HS-5 (cell line): ENCODE data around the gene PTPRN.
A peak's percentile ranks its signal among the peaks of the same experiment; 100 is the strongest.
"Not testable (repeated sequence)": the region's sequence is repeated elsewhere in the genome, so short reads cannot be mapped to it uniquely, and the experiment has no call there.

Source experiments
- DNase-seq: peaks from one replicate; pipeline ENCODE4 v3.0.0-alpha.2; 2012; ENCODE audit warnings: low read depth

PTPRN gene

GRCh38 chr2:219287580-219288265 lies 21.5 kb downstream of the PTPRN start:
- DNase-seq, result no peak

GRCh38 chr2:219287116-219287440 lies 22.1 kb downstream of the PTPRN start:
- DNase-seq, result not testable (repeated sequence)

GRCh38 chr2:219286436-219287115 lies 22.6 kb downstream of the PTPRN start:
- DNase-seq, result no peak

- no peak for DNase-seq
Measured at GRCh38 chr2:219285894-219286425, 23.2 kb downstream of the PTPRN start.

DNA sequence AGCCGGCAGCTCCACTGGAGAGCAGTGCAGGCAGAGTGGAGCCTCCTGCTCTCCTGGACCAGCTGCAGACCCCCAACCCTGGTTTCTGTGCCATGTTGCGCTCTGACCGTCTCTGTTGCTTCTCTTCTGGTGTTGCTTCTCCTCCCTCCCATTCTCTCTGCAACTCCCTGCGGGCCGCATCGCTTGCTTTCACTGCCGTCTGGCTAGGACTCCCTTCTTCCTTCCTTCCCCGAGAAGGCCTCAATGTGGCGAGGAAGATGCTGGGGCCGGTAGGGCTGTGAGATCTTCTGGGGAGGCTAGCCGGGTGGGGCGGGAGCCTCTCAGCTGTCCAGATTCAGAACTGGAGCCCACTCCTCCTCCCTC lies 23.8 kb downstream of the PTPRN start:
- DNase-seq, result no peak

GRCh38 chr2:219284501-219285372 lies 24.5 kb downstream of the PTPRN start:
- no peak for DNase-seq

DNA sequence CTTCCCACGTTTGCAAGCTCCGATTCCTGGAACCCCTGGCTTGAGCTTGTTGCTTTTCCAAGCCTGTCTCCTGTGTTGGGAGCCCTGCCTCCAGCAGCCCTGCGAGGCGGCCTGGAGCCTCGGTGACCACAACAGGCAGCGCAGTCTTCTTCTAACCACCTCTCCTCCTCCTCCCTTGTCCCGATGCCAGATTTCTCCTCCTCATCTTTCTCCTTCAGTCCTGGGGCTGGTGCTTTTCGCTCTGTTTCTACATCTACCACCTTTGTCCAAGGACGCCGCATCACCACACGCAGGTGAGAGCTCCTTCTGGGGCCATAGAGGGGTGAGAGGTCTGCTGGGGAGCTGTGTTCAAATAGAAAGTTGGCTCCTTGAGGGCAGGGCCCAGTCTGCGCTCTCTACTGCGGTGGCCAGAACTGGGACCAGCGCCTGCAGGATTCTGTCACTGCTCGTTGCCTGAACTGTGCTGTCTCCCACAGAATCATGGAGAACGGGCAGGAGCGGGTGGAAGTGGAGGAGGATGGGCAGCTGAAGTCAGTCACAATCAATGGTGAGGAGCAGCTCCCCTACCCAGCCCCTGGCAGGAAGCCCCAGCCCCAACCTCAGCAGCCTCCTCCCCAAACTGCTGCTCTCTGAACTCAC lies 26.1 kb downstream of the PTPRN start:
- no peak for DNase-seq

- no peak for DNase-seq
Measured at GRCh38 chr2:219282375-219282774, 26.8 kb downstream of the PTPRN start.

GRCh38 chr2:219281588-219281987 lies 27.6 kb downstream of the PTPRN start:
- no peak for DNase-seq

GRCh38 chr2:219280651-219281050 lies 28.6 kb downstream of the PTPRN start:
- no peak for DNase-seq

GRCh38 chr2:219279916-219280516 lies 29.2 kb downstream of the PTPRN start:
- no peak for DNase-seq

DNA sequence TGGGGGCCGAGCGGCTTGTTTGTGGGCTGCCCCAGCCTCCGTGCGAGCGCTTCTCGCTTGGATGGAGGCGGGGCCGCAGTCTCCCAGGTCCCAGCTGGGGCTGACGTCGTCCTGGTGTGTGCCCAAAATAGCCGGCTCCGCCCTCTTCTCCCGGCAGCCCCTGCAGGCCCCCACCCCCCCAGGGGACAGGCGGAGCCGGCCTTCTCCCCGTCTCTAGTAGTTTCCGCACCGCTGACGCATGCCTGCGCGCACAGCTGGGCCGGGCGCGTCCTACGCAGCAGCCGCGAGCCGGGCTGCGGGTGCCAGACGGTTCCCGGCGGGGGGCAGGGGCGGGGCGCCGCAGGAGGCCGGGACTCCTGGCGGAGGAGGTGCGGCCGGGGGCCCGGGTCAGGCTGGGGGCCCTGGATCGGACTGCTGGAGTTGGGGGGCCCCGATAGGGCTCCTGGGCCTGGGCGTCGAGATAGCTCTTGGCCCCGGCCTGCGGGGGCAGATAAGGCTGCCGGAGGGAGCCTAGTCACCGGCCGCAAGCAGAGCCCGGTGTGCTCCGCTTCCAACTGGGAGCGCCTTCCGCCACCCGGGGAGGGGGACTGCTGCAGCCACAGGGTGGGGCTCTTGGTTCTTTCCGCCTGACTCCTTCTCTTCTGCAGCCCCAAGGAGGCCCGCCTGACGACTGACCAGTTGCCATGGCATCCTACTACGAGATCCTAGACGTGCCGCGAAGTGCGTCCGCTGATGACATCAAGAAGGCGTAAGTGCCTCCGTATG lies 29.9 kb downstream of the PTPRN start, which contains the start of gene DNAJB2:
Gene DNAJB2, plus strand, starts transcription at position 216 of the 765 bp plus-strand sequence. Its CDS starts 468 bp downstream, at position 684.
- peak; percentile 96 for DNase-seq

DNA sequence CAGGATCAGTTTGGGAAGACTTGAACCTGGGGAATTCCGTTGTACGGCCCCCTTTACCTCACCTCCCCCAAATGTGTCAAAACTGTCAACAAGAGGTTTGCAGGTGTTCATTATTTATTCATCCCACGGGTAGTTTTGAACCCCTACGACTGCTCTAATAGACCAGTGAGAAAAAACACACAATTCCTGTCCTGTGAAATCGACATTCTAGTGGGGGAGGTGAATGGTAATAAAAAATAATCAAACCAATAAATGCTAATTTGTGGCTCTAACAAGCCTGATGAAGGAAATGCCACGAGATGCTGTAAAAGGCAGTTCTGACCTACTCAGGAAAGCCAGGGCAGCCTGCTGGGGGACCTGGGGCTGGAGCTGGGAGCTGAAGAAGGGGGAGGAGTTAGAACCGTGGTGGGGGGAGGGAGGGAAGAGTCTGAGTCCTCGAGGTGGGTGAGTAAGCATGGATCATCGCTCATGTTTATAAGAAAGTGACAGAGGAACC lies 30.5 kb downstream of the PTPRN start:
- no peak for DNase-seq

DNA sequence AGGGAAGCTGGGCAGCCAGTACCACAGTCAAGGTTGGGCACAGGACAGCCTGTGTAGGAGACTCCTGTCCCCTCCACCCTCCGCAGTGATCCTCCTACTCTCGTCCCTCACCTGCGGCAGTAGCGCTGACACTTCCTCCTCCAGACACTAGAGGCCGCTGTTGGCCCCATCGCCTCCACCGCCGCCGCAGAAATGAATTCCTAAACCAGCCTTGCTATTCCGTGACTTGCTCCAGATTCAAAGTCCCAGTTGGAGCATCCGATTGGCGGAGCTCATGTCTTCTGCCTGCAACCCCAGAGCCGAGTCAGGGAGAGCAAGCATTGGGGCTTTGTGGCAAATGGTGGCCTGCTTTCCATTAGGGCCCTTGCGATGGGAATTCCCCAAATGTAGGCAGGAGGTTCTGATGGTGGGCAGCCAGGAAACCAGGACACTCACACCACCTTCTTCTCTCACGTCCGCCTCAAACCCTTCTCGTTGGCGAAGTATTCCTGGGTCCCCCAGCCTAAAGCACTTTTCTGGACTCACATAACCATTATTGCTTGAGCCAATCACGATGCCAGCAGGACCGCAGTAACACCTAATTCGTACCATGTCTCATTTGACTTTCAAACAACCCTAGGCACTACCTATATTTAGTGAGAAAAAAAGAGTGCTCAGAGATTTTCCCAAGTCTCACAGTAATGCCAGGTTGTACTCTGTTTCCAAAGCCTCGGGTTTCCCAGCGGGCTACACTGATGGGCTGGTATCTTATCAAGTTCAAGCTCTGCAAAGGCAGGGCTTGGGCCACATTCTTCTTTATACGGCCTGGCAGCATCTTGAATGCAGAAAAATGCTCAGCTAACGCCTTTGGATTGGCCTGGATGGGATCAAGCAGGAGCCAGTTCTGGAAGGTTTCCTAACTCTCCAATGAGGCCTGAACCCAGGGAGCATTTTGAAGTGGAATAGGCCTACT lies 31.2 kb downstream of the PTPRN start:
- DNase-seq, result no peak

GRCh38 chr2:219274361-219274921 lies 34.8 kb downstream of the PTPRN start:
- peak; percentile 75 for DNase-seq

DNA sequence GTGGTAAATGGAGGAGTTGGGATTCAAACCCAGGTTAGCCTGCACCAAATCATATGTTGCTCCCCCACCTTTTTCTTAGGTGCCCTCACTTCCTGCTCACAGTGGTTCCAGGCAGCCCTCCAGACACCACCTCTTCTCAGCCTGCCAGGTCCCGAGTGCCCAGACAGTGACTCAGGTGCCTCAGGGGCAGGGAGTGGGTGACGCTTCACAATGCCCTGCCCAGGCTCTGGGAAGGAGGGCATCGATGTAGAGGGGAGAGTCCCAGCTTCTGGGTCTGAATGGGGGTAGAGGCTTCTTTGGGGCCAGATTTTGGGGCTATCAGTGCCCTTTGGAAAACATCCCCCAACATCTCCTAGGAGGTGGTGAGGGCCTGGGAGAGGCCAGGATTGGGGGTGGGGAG lies 35.3 kb downstream of the PTPRN start:
- no peak for DNase-seq

GRCh38 chr2:219272995-219273394 lies 36.2 kb downstream of the PTPRN start:
- DNase-seq, result no peak

DNA sequence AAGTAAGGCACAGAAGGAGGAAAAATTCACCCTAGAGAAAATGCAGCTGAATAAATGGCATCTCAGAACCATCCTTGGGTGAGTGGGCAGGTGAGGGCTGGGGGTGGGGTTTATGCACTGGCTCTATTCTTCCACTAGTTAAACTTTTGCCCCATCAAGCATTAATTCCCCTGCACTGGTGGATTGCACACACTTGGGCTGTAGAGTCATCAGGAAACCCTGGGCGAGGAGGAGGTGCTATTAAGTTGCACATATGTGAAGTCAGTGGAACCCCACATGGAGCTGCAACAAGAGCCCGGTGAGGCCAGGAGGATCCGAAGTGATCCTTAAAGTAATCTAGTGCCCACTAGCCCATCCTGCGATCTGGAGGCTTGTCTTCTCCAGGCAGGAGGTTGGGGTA lies 36.8 kb downstream of the PTPRN start:
- no peak for DNase-seq

GRCh38 chr2:219271021-219271420 lies 38.2 kb downstream of the PTPRN start:
- DNase-seq, result no peak
